ENCODE measurements around the gene EIPR1.
"Not testable (repeated sequence)": the region's sequence is repeated elsewhere in the genome, so short reads cannot be mapped to it uniquely, and the experiment has no call there.

EIPR1 gene

GRCh38 chr2:3208179-3208578 lies 169.4 kb downstream of the EIPR1 start:
- DNase-seq, result no peak

- no peak for DNase-seq
Measured at GRCh38 chr2:3207091-3207491, 170.5 kb downstream of the EIPR1 start.

- no peak for DNase-seq
Measured at GRCh38 chr2:3205845-3206244, 171.8 kb downstream of the EIPR1 start.

- no peak for DNase-seq
Measured at GRCh38 chr2:3204031-3204821, 173.4 kb downstream of the EIPR1 start.

GRCh38 chr2:3203497-3204019 lies 174.1 kb downstream of the EIPR1 start:
- no peak for DNase-seq

- DNase-seq, result no peak
Measured at GRCh38 chr2:3202926-3203325, 174.7 kb downstream of the EIPR1 start.

GRCh38 chr2:3201281-3201680 lies 176.3 kb downstream of the EIPR1 start:
- no peak for DNase-seq

- DNase-seq, result no peak
Measured at GRCh38 chr2:3200420-3200939, 177.1 kb downstream of the EIPR1 start.

- DNase-seq, result no peak
Measured at GRCh38 chr2:3199627-3200345, 177.8 kb downstream of the EIPR1 start.

- DNase-seq, result not testable (repeated sequence)
Measured at GRCh38 chr2:3198671-3199192, 178.9 kb downstream of the EIPR1 start.

GRCh38 chr2:3198119-3198518 lies 179.5 kb downstream of the EIPR1 start:
- DNase-seq, result no peak

GRCh38 chr2:3197308-3197707 lies 180.3 kb downstream of the EIPR1 start:
- DNase-seq, result no peak

- DNase-seq, result no peak
Measured at GRCh38 chr2:3196716-3197115, 180.9 kb downstream of the EIPR1 start.

- DNase-seq, result no peak
Measured at GRCh38 chr2:3195641-3196476, 181.8 kb downstream of the EIPR1 start.

GRCh38 chr2:3194828-3195227 lies 182.8 kb downstream of the EIPR1 start:
- DNase-seq, result no peak

- DNase-seq, result no peak
Measured at GRCh38 chr2:3193443-3194330, 183.9 kb downstream of the EIPR1 start.

GRCh38 chr2:3192920-3193319 lies 184.7 kb downstream of the EIPR1 start:
- peak; percentile 51 for DNase-seq

GRCh38 chr2:3192281-3192818 lies 185.3 kb downstream of the EIPR1 start:
- no peak for DNase-seq

- DNase-seq, result no peak
Measured at GRCh38 chr2:3189961-3190360, 187.7 kb downstream of the EIPR1 start.

- no peak for DNase-seq
Measured at GRCh38 chr2:3189076-3189591, 188.5 kb downstream of the EIPR1 start.

GRCh38 chr2:3188405-3188946 lies 189.1 kb downstream of the EIPR1 start:
- no peak for DNase-seq

Measured in NCI-H446 treated with DMSO at 0.1 percent for 48 hours (cell line).